Fibroblast of lung (primary cell): ENCODE data around the gene CAMK1D. TPM values are rescaled to one million over a fixed set of nuclear protein-coding genes. Genes with fewer than 3 reads are reported as not detected.

Experiments
- DNase-seq, 2 donors: peaks; one replicate each; pipeline versions ENCODE4 v3.0.0 to v3.0.0-alpha.2; 2010; ENCODE audit warnings: low read depth in 2 of 2
- H2AFZ ChIP-seq: 2 replicates; pipeline ENCODE4 v1.5.1; 2012; ENCODE audit warnings: low read length, control low read depth, inconsistent platforms
- H3K27ac ChIP-seq: 2 replicates; pipeline ENCODE4 v1.5.1; 2011; ENCODE audit warnings: low read length, control low read depth; ENCODE audit not compliant: insufficient read depth
- H3K27me3 ChIP-seq: 2 replicates; pipeline ENCODE4 v1.5.1; 2011; ENCODE audit warnings: mild to moderate bottlenecking, low read length; ENCODE audit not compliant: control insufficient read depth, insufficient read depth
- H3K36me3 ChIP-seq: 2 replicates; pipeline ENCODE4 v1.5.1; 2011; ENCODE audit warnings: low read length; ENCODE audit not compliant: control insufficient read depth, insufficient read depth
- H3K4me1 ChIP-seq: 2 replicates; pipeline ENCODE4 v1.5.1; 2011; ENCODE audit warnings: low read length; ENCODE audit not compliant: control insufficient read depth, insufficient read depth; ENCODE audit errors: extremely low read depth
- H3K4me2 ChIP-seq: 2 replicates; pipeline ENCODE4 v1.5.1; 2011; ENCODE audit warnings: low read length, control low read depth; ENCODE audit not compliant: insufficient read depth; ENCODE audit errors: extremely low read depth
- H3K4me3 ChIP-seq, 4 experiments: fragments of 200-600 bp in 1 of 4; sonication (generic) in 1 of 4; replicated peaks in 1 of 4; 2 replicates each; pipeline ENCODE4 v1.5.1; 2011 to 2016; ENCODE audit warnings: low read length in 4 of 4, low read depth in 3 of 4, mild to moderate bottlenecking in 3 of 4, control low read depth in 2 of 4, inconsistent platforms in 1 of 4, mixed read lengths in 1 of 4; ENCODE audit not compliant: insufficient read depth in 1 of 4; ENCODE audit errors: control extremely low read depth in 1 of 4
- H3K79me2 ChIP-seq: 2 replicates; pipeline ENCODE4 v1.5.1; 2012; ENCODE audit warnings: mild to moderate bottlenecking, low read length, inconsistent platforms; ENCODE audit not compliant: control insufficient read depth, insufficient read depth
- H3K9ac ChIP-seq: 2 replicates; pipeline ENCODE4 v1.5.1; 2011; ENCODE audit warnings: mild to moderate bottlenecking, low read length, control low read depth; ENCODE audit not compliant: insufficient read depth
- H3K9me3 ChIP-seq: 2 replicates; pipeline ENCODE4 v1.5.1; 2012; ENCODE audit warnings: low read depth, low read length; ENCODE audit not compliant: control insufficient read depth, insufficient read depth
- H4K20me1 ChIP-seq: 2 replicates; pipeline ENCODE4 v1.5.1; 2011; ENCODE audit warnings: low read length; ENCODE audit not compliant: control insufficient read depth, insufficient read depth; ENCODE audit errors: extremely low read depth
- EZH2 ChIP-seq: IDR thresholded peaks from 2 replicates; pipeline ENCODE4 v1.5.1; 2012; ENCODE audit warnings: low read length, control low read depth, mild to moderate bottlenecking; ENCODE audit errors: missing control alignments
- polyA plus RNA-seq, 2 donors: library from polyadenylated mRNA; depleted of rRNA in 1 of 2; stranded (reverse) in 1 of 2; unstranded in 1 of 2; fragments of >200 nt; gene quantifications; 2 replicates each; pipeline ENCODE4 v1.2.1, GENCODE V29; 2011 to 2012; ENCODE audit warnings: missing spikeins in 1 of 2
- total RNA-seq: library from RNA; depleted of rRNA; stranded (reverse); fragments of >200 nt; gene quantifications from 2 replicates; pipeline ENCODE4 v1.2.1, GENCODE V29; 2014
- TF ChIP-seq, protein P1 (sequence below), 2 donors: IDR thresholded peaks in 1 of 2; conservative IDR thresholded peaks in 1 of 2; 1 replicate in 1 of 2; 2 replicates in 1 of 2; pipeline ENCODE4 v1.5.1; 2011 to 2012; ENCODE audit warnings: low read length in 2 of 2, control low read depth in 1 of 2, inconsistent platforms in 1 of 2, low read depth in 1 of 2, mild to moderate bottlenecking in 1 of 2

Gene CAMK1D
- total and polyA plus RNA-seq, 2 donors (not counting 1 experiment from before 2014, with no cell fraction given): 2.3 TPM

DNA sequence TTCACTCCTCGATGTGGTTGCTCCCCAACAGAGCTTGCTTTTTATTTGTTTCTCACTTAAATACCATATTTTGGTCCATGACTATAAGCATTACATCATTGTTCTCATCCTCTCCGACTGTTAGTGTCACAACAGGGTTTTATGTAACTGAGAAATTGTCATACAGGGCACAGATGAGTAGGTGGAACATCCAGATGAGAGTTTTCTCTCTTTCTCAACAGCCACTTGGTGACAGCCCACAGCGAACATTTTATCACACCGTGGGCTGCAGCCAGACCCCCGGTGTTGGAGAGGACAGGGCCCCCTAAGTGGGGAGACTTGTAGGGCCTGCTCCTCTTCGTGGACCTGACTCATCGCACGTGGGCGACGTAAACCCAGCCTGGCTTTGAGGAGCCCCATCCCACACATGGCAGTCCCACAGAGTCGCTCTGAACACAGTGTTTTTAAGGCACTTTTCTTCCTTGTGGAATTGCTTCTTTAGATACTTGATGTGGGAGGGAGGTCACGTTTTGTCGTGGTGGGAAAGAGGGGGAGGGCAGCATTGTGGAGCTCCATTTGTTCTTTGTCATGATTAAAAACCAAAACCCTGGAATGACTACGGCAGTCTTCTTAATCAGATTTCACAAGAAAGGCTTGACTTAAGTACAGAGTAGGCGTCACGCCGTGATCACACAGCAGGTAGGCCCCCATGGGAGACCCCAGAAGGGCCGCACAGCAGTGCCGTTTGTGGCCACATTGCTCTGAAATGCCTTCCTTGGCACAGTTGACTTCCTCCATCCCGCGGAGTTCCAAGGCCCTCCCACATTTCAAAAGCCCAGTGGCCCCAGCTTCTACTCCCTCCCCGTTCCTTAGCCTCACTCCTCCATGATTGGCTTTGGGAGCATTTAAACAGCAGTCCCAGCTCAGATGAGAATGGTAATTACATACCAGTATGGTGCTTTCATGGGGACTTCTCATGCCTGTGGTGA, 431.6 kb downstream of the CAMK1D start:
- Histone ChIP-seq H3K9me3 (no peaks in the 10 kb centered on the region), H3K79me2 (no peaks in the 10 kb centered on the region), H3K9ac (no peak overlapping the region), H3K4me1 (no peaks in the 10 kb centered on the region), H3K4me2 (no peak overlapping the region), H3K36me3 (no peaks in the 10 kb centered on the region), H3K27ac (no peak overlapping the region), H4K20me1 (no peaks in the 10 kb centered on the region), H3K4me3 (no peak overlapping the region), H2AFZ (no peak overlapping the region), H3K27me3 (no peaks in the 10 kb centered on the region)
- TF ChIP-seq, protein P1, sequence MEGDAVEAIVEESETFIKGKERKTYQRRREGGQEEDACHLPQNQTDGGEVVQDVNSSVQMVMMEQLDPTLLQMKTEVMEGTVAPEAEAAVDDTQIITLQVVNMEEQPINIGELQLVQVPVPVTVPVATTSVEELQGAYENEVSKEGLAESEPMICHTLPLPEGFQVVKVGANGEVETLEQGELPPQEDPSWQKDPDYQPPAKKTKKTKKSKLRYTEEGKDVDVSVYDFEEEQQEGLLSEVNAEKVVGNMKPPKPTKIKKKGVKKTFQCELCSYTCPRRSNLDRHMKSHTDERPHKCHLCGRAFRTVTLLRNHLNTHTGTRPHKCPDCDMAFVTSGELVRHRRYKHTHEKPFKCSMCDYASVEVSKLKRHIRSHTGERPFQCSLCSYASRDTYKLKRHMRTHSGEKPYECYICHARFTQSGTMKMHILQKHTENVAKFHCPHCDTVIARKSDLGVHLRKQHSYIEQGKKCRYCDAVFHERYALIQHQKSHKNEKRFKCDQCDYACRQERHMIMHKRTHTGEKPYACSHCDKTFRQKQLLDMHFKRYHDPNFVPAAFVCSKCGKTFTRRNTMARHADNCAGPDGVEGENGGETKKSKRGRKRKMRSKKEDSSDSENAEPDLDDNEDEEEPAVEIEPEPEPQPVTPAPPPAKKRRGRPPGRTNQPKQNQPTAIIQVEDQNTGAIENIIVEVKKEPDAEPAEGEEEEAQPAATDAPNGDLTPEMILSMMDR (conservative IDR thresholded peaks at IDR 0.05 in 1 of 2, IDR thresholded peaks at IDR 0.05 in 1 of 2; ENCODE audit: low read depth in 1 of 2, low read length in 2 of 2): no peak
- no peak for TF ChIP-seq EZH2
- peak in 1 of 2 donors; percentile 68 for DNase-seq

GRCh38 chr10:12781976-12782375, 432.6 kb downstream of the CAMK1D start:
- no peak overlapping the region for H3K9ac ChIP-seq
- H4K20me1 ChIP-seq: no peaks in the 10 kb centered on the region
- no peak for TF ChIP-seq EZH2
- TF ChIP-seq, protein P1 (conservative IDR thresholded peaks at IDR 0.05 in 1 of 2, IDR thresholded peaks at IDR 0.05 in 1 of 2; ENCODE audit: low read depth in 1 of 2, low read length in 2 of 2): no peak
- no peak overlapping the region for H3K4me2 ChIP-seq
- DNase-seq: no peak
- H3K9me3 ChIP-seq: no peaks in the 10 kb centered on the region
- no peaks in the 10 kb centered on the region for H3K36me3 ChIP-seq
- no peaks in the 10 kb centered on the region for H3K27me3 ChIP-seq
- no peak overlapping the region for H3K4me3 ChIP-seq
- no peaks in the 10 kb centered on the region for H3K4me1 ChIP-seq
- no peaks in the 10 kb centered on the region for H3K79me2 ChIP-seq
- no peak overlapping the region for H3K27ac ChIP-seq
- no peak overlapping the region for H2AFZ ChIP-seq

GRCh38 chr10:12782537-12782936, 433.2 kb downstream of the CAMK1D start:
- Histone ChIP-seq H2AFZ (no peak overlapping the region), H3K27me3 (no peaks in the 10 kb centered on the region), H3K27ac (no peak overlapping the region), H3K79me2 (no peaks in the 10 kb centered on the region), H3K4me3 (no peak overlapping the region), H3K4me2 (no peak overlapping the region), H3K9ac (no peak overlapping the region), H3K9me3 (no peaks in the 10 kb centered on the region), H3K4me1 (no peaks in the 10 kb centered on the region), H4K20me1 (no peaks in the 10 kb centered on the region), H3K36me3 (no peaks in the 10 kb centered on the region)
- DNase-seq: peak in 1 of 2 donors; percentile 31
- no peak for TF ChIP-seq EZH2
- TF ChIP-seq, protein P1 (conservative IDR thresholded peaks at IDR 0.05 in 1 of 2, IDR thresholded peaks at IDR 0.05 in 1 of 2; ENCODE audit: low read depth in 1 of 2, low read length in 2 of 2): peak; percentile 64 to 73
